Activated CD8-positive, alpha-beta memory T cell treated with anti-CD3 and anti-CD28 coated beads for 4 hours (primary cell): ENCODE measurements around the gene TEX19.
"Not testable (repeated sequence)": the region's sequence is repeated elsewhere in the genome, so short reads cannot be mapped to it uniquely, and the experiment has no call there.

Source experiments
- DNase-seq, 2 donors: peaks; one replicate each; pipeline ENCODE4 v3.0.0-alpha.2; 2020; ENCODE audit warnings: low read depth in 2 of 2

TEX19 gene

DNA sequence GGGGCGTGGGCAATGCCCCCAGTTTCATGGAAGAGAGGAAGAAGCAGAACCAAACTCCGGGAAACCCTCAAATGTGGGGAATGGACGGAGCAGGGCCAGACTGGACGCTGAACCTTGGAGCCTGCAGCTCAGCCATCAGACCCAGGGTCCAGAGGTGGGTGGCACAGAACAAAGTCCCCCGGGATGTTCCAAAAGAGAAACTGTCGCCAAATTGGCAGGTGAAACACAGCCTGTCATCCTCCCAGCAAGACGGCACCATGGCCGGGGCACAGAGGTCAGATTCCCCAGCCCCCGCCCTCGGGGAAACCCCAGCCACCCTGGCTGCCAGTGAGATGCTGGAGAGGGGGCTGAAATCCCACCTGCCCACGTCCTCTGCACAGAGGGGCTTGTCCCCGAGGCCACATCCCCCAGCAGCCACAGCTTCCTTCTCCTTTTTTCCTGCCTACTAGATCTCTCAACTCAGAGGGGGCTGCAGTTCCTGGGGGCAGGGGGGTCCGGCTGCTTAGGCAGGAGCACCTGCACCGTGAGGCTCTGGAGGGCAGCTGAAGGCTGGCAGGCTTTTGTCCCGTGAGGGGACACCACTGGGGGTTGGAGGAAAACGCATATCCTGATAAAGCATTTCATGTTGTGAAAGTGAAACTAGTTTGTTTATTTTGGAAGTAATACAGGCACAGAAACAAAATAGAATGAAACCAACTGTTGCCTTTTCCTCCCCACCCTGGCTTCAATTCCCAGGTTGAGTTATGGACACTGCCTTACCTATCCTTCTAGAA, 24.2 kb upstream of the TEX19 start:
- DNase-seq, result no peak

DNA sequence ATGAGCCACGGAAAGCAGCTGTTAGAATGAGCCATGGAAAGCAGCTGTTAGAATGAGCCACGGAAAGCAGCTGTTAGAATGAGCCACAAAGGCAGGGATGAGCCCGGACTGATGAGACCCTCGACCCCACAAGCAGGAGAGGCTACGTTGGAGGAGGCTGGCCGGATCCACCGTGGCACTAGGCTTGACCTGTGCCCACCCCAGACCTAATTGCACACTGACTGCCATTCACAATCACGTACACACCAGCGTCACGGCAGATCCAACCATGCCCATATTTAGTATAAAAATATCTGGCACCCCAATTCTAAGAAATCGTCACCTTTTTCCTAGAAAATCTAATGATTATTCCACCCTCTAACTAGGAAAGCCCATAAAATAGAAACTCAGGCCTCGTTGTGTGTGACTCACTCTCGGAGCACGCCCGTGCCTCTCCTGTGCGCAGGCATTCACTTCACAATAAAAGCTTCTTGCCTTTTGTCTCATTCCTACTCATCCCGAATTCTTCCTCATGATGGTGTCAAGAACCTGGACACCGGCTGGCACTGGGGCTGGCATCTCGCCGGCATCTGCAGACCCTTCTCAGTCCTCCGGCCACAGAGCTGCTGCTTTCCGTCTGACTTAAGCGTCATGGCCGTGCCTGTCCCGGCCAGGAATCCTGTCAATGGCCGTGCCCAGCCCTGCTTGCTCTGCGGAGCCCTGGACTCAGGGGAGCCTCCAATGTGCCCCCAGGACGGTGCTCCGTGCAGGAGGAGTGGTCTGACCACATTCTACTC, 20.0 kb upstream of the TEX19 start:
- no peak for DNase-seq

DNA sequence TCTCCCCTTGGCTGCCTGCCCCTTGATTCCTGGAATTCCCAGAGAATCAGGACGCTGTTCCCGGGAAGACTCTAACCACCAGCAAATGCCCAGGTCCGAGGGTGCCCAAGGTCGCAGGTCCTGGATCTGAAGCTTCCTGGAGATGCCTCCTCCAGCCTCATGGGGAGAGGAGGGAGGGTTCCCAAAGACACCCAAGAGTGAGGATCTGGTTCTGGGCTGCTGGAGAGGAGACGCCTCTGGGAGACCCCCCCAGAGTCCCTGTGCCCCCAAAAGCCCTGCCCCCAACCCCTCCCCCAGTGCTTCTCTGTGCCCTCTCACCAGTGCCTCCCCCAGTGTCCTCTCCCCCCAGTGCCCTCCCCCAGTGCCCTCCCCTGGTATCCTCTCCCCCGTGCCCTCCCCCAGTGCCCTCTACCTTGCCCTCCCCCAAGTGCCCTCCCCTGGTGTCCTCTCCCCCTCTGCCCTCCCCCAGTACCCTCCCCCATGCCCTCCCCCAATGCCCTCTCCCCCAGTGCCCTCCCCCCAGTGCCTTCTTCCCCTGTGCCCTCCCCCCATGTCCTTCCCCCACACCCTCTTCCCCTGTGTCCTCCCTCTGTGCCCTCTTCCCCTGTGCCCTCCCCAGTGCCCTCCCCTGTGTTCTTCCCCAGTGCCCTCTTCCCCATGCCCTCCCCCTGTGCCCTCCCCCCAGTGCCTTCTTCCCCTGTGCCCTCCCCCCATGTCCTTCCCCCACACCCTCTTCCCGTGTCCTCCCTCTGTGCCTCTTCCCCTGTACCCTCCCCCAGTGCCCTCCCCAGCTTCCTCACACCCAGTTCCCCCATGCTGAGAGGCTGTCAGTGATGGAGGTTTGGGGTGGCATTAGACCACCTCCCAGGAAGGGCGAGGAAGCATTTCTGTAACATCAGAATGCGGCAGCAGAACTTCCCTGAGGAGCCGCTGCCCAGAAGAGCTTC, 19.1 kb upstream of the TEX19 start:
- DNase-seq, result no peak

DNA sequence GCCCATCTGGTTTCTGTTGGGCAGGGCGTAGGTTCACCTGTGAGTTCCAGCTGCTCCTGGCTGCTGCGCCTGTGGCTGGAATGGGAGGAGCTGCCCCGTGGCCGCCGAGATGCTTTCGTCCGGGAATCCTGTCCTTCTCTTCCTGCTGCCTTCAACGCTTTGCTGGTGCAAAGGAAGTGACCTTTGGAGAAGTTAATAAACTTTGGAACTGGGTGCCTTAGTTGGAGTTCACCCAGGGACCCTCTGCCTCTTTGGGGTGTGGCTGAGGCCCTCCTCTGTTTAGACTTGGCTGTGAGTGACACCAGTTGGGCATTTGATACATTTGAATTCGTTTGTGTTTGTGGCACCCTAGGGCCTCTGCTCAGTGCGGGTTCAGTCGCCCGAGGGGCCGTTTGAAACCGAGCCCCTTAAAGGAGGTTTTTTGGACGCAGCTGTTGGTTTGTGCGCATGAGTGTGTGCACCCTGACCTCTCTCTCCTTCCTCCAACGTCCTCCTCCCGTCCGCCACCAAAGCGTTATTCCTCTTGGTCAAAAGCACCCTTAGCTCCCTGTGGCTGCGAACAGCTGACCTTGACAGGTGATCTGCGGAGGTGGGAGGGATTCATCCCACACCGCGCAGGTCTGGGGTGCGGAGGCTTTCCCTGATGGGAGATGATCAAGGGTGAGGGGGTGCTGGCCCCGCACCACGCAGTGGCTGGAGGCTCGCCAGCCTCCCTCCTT, 16.5 kb upstream of the TEX19 start:
- DNase-seq, result no peak

DNA sequence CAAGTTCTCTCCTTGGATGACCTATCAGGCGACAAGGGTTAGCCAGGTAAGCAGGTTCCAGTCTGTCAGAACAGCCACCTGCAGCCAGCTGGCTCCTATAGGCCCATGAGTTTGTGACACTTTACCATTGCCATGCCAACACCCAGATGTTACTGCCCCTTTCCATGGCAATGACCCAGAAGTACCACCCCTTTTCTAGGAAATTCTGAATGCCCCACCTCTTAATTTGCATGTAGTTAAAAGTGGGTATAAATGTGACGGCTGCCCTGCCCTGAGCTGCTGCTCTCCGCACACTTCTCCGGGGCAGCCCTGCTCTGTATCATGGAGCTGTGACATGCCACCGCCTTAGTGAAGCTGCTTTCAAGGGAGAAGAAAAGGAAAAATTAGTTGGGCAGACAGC, 15.5 kb upstream of the TEX19 start:
- DNase-seq, result no peak

DNA sequence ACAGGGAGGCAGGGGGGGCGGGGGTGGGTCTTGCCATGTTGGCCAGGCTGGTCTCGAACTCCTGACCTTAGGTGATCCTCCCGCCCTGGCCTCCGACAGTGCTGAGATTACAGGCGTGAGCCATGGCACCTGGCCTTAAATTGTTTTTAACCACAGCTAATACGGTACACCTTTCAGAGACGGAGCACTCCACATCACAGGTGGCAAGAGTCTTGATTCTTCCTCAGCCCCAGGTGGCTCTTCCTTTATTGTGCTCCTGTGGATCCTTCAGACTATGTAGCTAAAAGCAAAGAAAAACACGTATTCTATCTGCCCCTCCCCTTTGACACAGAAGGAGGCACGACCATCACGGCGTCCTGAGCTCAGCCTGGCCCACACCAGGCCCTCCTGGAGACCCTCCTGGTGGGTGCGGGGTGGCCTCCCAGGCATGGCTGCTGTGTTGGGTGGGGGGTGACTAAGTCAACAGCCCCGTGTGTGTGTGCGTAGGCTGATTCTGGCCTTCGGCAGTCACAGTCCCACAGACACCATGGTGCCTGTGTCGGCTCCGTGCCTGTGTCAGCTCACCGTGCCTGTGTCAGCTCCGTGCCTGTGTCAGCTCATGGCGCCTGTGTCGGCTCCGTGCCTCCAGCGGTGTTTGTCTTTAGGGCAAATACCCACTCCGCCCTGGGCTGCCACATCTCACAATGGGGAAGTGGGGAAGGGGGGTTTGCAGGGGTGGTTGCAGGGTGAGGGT, 14.7 kb upstream of the TEX19 start:
- no peak for DNase-seq

DNA sequence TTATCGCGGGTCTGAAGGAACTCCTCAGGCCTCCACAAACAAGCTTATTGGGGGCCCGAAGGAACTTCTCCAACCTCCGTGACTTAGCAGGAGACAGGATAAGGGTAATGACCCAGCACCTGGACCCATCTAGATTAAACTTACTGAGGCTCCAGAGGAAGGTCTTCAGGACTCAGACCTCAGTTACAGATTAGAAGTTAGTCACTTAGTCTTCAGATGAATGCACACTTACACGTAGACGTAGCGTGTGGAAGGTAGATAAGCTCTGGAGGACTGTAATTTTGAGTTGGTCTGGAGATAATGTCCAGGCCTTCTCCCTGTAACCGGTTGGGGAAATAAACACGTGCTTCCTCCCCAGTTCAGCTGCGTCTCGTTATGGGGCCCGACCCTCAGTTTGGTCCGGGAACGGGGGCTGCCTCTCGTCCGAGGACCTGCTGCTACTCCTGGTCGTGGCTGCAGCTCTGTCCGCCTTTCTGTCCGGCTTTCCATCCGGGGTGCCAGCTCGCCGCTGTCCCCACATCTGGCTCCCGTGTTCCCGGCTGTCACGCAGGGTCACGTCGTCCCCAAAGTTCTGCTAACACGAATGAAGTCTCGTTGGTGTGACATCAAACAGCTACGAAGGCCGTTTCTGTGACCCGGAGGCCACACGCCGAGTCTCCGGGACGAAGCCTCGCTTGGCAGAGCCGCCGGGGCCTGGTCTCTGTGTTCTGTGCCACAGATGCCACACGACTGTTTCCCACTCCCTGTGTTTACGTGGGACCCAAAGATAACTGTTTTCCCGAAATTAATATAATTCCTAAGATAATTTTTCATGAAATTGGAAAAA, 13.7 kb upstream of the TEX19 start:
- DNase-seq, result no peak

DNA sequence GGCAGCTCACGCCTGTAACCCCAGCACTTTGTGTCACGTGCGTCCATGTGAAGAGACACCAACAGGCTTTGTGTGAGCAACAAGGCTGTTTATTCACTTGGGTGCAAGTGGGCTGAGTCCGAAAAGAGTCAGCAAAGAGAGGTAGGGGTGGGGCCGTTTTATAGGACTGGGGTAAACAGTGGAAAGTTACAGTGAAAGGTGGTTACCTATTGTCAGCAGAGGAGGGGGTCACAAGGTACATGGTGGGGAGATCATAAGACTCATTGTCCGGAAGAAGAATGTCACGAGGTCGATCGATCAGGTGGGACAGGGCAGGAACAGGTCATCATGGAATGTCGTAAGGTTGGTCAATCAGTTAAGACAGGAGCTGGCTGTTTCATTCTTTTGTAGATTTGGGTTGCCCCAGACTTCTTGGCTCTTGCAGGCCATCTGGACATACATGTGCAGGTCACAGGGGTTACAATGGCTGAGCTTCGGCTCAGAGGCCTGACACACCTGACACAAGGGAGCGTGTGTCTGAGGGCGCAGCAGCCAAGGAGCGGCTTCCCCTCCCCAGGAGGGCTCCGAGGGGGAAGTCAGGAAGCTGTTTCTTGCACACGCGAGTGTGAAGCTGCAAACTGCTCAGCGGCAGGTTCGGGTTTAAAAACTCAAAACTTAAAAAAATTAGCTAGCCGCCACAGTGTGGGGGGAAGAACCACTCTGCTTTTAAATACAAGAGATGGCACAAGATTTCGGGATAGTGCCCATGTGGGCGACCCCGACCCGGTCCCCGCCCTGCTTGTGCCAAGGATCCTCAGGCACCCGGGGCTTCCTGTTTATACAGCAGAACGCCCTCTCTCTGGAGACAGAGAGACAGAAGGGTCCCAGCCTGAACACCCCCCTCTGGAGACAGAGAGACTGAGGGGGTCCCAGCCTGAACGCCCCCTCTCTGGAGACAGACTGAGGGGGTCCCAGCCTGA, 12.4 kb upstream of the TEX19 start:
- DNase-seq, result no peak

DNA sequence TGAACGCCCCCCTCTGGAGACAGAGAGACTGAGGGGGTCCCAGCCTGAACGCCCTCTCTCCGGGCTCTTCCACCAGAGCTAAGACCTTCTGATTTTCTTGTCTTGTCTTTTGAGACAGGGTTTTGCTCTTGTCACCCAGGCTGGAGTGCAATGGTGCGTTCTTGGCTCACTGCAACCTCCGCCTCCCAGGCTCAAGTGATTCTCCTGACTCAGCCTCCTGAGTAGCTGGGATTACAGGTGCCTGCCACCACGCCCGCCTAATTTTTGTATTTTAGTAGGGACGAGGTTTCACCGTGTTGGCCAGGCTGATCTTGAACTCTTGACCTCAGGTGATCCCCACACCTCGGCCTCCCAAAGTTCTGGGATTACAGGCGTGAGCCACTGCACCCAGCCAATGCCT, 11.1 kb upstream of the TEX19 start:
- DNase-seq, result not testable (repeated sequence)

DNA sequence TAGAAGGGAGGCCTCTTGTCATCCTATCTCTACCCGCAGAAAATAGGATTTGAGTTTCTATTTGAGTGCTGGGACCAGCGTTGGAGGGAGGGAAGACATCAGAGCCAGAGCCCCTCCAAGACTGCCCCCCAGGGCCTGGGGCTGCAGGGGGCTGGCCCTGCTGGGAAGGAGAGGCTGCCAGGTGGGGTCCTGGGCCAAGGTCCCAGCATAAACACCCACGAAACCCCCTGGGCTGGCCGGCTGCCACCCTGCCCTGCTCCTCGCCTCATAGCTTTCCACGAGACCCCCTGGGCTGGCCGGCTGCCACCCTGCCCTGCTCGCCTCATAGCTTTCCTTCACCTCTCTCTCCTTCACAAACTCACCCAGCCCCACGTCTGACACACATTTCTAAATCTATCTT, 10.6 kb upstream of the TEX19 start:
- no peak for DNase-seq

DNA sequence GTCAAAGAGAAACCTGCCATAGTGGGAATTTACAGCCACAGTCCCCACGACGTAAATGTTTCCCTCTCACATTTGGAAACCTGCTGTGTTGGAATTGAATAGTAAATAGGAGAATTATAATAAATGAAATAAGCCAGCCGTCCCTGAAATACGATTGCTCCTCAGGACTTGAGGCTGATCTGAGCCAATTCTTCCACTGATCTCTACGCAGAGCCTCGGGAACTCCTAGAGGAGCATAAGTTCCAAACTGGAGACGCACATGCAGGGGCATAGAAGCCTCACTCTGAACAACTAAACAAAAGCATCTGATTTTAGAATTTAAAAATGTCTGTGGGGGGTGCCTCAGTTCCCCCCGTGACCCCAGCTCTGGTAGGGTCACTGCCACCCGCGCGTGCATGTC, 10.2 kb upstream of the TEX19 start:
- DNase-seq, result no peak

DNA sequence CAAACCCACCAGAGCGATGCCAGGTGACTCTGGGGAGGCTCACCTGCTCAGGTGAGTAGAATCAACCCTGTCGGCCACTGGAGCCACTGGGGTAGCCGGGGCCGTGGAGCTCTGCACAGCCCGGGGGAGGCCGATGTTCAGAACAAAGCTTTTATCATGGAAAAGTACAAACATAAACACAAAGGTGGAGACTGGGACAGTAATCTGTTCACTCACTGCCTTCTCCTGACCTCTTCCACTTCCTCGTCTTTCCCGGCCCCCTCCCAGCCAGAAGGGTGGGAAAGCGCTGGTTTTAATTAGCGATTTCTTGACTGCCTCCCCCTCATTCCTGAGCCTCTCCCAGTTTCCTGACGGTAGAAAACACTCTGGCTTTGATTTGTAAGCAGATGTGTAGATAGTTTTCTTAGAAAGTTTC, 9.8 kb upstream of the TEX19 start:
- DNase-seq, result no peak

DNA sequence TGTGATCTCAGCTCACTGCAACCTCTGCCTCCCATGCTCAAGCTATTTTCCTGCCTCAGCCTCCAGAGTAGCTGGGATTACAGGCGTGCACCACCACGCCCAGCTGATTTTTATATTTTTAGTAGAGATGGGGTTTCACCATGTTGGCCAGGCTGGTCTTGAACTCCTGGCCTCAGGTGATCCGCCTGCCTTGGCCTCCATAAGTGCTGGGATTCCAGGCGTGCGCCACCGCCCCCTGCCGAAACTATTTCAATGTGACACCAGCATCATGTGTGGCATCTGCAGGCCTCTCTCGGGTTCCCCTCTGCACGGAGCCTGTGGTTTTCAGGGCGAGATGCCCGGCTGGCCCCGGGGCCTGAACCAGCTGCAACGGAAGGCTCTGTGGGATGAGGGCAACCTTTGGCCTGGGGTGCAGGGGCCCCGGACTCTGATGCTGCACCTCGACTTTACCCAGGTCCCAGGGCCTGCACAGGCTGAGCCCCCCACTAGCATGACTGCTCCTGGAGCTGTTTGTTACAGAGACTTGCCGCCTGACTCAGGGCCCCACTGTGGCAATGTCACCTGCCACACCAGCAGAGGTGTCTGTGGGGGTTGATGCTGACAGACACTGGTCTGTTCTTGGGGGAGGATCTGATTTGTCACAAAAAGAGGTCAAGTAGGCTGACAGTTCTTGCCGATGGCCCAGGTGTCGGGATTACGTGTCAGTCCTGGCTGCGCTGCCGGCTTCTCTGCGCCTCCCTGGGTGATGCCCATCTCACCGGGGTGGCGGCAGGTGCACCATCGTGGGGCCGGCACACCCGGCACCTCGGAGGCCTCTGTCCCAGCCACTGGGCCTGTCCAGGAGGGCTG, 8.6 kb upstream of the TEX19 start:
- DNase-seq, result no peak

DNA sequence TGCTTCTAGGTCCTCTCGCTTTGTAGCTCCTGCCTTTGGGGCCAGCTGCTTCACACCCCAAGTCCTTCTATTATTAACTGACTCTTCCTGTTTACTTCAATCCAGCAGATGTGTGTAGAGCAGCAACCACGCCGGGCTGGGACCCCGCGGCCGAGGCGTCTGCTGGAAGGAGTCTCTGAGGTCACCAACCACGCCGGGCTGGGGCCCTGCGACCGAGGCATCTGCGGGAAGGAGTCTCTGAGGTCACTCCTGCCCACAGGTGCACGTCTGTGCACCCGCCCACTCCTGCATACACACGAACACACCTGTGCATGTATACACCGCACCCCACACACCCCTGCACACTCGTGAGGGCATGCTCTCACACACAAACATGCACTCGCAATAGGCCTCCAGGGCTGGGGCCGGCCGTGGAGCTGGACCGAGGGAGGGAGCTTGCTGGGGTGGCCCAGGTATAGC, 7.8 kb upstream of the TEX19 start:
- DNase-seq, result no peak

DNA sequence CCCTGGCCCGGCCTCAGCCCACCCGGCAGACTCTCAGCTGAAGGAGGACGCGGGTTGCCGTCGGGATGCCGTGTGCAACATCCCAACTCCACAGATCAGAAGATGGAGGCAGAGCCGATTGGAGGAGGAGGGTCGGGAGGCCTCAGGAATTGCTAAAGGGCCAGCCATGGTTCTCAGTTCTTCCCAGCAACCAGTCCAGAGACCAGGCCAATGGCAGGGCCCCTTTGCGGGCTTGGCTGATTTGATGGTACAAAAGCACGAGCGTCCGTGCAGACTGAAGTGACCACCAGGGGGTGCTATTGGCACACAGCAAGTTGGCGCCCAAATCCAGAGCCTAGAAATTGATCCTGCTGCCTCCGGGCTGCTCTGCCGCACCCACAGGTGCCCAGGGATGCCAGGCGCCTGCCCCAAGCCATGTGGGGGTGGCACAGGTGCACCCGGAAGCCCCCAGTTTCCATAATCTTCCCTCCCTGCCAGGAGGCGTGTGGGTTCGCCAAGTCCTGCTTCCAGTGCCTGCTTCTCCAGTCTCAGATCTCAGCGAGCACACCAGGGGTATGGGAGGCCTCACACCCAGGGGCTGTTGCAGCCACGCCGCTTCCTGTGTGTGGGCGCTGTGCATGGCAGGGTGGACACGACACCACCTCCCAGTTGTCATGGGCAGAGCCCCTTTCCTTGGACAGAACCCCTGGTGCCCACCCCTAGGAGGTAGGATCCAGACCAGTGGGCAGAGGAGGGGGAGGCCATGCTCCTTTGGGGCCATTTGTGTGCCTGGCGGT, 7.1 kb upstream of the TEX19 start:
- peak; percentile 59 to 63 for DNase-seq

DNA sequence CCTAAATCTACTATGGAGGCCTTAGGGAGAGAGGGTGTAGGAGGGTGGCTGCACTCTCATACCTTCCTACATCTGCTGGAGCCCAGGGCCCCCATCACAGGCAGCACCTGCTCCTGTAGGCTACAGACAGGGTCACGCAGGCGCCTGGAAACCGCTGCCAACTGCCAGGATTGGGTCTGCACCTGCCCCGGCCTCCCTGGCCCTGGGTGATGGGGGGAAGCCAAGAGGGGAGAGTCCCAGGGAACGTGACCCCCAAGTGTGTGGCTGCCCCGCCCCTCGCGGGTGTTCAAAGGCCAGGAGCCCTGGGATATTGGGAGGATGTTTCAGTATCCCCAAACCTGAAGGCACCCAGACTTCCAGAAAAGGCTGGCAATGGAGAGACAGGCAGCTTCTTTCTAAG, 5.6 kb upstream of the TEX19 start:
- no peak for DNase-seq

DNA sequence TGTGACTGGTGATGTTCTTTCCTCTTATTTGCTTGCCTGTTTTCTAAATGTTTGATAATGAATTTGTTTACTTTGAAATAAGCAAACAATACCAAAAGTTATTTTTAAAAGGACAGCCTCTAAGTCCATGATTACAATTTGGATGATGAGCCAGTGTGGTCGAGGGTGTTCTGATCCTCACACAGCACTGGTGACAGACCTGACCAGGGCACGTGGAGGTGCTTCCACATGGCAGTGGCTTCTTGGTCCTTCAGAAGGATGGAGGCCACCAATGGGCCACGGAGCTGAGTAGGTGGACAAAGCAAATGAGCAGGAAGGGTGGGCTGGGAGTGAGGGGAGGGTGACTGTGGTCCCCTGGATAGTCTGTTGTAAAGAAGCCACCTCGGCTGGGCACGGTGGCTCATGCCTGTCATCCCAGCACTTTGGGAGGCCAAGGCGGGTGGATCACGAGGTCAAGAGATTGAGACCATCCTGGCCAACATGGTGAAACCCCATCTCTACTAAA, 4.2 kb upstream of the TEX19 start:
- no peak for DNase-seq
